NCI-H460 (cell line): ENCODE measurements around the gene HSF2BP. TPM values are rescaled to one million over a fixed set of nuclear protein-coding genes. Genes with fewer than 3 reads are reported as not detected.
"Not testable (repeated sequence)": the region's sequence is repeated elsewhere in the genome, so short reads cannot be mapped to it uniquely, and the experiment has no call there.

Source experiments
- DNase-seq: peaks from one replicate; pipeline ENCODE4 v3.0.0-alpha.2; 2016; ENCODE audit warnings: low read depth; ENCODE audit errors: extremely low read depth
- total RNA-seq: library from RNA; depleted of rRNA; stranded (reverse); fragments of >200 nt; shearing (Covaris generic); gene quantifications from 2 replicates; pipeline ENCODE4 v1.2.3, GENCODE V29; 2014

HSF2BP gene
- total RNA-seq, 1 experiment from 2014 or later = 1.1 TPM

GRCh38 chr21:43562451-43562850 is 96.8 kb downstream of the HSF2BP start:
- DNase-seq = not testable (repeated sequence)

DNA sequence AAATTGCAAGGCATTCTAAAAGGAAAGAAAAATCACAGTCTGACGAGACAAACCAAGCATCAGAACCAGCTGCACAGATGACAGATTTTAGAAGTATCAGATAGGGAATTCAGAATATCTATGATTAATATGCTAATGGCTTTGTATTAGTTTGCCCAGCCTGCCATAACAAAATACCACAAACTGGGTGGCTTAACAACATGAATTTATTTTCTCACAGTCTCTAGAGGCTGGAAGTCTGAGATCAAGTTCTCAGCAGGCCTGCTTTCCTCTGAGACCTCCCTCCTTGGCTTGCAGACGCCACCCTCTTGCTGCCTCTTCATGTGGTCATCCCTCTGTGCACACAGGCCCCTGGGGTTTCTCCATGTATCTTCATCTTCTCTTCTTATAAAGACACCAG is 118.7 kb downstream of the HSF2BP start:
- not testable (repeated sequence) for DNase-seq

- not testable (repeated sequence) for DNase-seq
These were observed 136.7 kb downstream of the HSF2BP start for GRCh38 chr21:43522495-43523131.

DNA sequence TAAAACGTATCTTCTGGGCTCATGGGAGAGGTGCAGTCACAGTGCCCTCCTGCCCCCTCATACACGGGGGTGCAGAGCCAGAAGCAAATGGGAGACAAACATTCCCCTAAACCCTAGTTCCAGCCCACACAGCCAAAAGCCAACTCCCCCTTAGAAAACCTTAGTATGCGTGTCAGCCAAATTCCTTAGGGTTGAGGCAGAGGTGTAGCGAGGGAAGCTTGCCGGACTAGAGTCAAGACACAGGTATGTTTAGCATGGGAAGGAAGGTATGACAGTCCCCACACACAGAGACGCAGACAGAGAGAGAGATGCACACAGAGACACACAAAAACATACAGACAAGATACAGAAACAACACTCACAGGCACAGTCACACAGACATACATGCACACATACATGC is 141.6 kb downstream of the HSF2BP start:
- DNase-seq = not testable (repeated sequence)

DNA sequence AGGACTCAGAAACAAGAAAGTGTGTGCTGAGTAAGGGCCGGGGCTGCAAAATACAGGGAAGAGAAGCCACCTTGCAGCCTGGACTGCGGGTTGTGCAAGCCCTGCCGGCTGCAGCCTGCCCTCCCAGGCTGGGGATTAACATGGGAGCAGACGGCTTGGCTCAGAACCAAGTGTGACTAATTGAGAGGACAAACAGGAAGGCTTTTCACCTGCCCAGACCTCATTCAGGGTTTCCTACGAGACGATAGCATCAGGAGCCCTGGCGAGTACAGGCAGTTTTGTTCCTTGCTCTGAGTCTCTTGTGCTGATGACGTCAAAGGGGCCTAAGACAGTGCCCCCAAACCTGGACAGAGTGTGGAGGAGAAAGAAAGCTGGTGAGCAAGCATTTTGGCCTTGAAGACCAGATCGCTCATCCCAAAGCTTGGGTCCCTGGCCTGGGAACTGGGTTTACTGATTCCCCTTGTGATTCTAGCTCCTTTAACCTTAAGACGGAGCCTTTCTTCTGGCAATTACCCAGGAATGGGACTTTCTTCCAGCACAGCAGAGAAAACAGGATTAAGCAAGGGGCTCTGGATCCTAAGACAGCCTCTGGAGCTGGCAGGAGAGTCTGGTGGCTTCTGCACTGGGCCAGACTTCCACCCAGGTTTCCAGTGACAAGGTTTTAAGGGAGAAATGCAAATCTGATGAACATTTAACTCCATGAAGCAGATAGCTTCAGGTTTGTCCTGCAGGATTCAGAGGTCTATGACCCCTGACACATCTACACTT is 142.2 kb downstream of the HSF2BP start:
- not testable (repeated sequence) for DNase-seq

DNA sequence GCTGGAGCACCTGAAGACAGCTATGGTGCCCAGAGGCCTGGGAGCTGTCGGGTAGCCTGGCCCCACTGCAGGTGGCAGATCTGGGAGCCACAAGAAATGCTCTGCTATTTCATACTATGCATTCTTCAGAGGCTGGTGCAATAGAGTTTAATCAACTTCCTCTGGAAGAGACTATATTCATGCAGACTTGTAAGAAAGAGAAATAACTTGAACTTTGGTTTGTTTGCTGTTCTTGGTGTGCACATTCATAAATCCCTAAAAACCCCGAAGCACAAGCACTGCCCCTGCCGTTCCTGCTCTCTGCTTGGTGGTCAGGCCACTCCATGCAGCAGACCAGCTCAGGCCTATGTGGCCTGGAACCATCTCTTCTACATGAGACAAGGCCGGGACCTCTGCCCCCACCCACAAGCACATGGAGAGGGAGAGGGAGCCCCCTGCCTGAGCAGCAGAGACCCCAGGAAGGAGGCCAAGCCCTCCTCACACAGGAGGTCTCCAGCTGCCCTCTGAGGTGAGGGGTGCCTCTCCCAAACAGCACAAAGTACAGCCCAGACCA is 142.9 kb downstream of the HSF2BP start:
- DNase-seq = not testable (repeated sequence)

- not testable (repeated sequence) for DNase-seq
These were observed 144.5 kb downstream of the HSF2BP start for GRCh38 chr21:43514834-43515233.

GRCh38 chr21:43513023-43513422 is 146.3 kb downstream of the HSF2BP start:
- not testable (repeated sequence) for DNase-seq

DNA sequence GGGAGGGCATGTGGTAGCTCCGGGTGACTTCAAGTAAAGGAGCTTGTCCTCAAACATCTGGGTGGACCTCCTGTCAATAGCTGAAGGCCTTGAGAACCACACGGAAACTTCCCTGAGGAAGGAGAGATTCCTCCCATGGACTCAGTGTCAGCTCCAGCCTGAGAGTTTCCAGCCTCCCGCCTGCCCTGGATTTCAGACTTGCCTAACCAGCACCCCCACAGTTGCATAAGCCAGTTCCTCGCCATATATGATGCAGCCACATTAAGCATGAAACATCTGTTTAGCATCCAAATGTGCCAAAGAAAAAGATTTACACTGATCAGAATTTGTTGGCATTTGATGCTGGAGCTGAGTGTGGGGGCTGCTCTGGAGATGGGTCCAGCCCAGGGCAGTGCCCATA is 148.1 kb downstream of the HSF2BP start:
- not testable (repeated sequence) for DNase-seq

GRCh38 chr21:43510669-43511068 is 148.6 kb downstream of the HSF2BP start:
- not testable (repeated sequence) for DNase-seq

DNA sequence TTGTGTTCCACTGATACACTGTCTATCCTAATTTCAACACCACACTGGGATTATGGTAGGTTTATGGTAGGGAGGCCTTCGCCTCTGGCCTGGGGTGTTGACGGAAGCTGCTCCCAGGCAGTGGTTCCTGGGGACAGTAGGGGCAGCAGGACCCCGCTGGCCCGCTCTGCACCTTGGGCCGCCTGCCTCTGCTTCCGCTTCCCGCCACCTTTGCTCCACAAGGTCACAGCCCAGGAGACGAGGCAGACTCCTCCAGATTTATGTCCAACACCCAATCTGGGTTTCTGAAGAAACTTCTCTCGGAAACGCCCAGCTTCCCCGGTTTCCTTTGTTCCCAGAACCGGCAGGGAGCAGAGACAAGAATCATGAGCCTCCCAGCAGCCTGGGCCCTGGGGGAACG is 155.4 kb downstream of the HSF2BP start:
- DNase-seq = not testable (repeated sequence)

DNA sequence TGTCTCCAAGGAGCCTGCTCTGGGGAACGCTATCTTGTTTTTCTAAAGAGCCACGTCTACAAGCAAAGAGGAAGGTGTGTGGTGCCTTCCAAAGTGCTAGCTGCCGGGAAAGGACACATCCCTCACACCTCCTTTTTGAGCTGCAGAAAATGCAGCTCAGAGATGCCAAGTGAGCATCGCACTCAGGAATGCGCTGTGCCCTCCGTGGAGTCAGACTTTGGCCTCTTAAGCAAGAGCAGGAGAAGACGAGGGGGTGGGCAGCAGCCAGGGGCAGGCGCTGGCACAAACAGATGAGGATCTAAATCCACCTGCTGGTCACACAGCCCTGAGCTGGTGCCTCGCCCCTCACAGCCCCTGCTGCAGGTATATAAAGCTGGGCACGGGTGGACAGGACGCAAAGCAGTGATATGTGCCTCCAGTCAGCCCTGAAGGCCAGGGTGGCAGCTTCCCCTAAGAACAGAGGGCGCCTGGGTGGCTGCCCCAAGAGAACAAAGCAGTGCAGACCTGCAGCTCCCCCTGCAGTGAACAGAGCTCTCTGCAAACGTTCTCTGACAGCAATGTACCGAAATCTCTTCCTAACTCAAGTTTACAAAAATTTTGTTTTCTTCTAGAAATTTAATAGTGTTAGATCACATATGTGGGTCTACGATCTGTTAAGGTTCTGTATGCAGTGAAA is 156.1 kb downstream of the HSF2BP start:
- not testable (repeated sequence) for DNase-seq

GRCh38 chr21:43502407-43503071 is 156.7 kb downstream of the HSF2BP start:
- not testable (repeated sequence) for DNase-seq

GRCh38 chr21:43498924-43499323 is 160.4 kb downstream of the HSF2BP start:
- DNase-seq = not testable (repeated sequence)

DNA sequence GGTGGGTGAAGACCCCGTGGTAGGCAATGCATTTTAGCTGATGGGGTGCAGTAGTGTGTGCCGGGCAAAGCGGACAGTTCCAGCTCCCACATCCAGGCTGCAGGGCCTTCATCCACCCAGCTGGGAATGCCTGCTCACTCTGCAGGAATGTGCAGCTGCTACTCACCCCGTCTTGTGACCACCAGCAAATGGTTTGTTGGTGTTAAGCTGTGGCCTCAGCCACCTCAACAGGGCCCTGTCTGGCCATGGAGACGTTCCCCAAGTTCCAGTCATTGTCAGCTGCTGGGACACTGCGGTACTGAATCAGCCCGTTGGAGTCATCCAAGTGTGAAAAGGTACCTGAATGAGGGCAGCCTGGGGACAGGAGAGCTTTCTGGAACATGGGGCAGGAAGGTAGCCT is 161.2 kb downstream of the HSF2BP start:
- not testable (repeated sequence) for DNase-seq

DNA sequence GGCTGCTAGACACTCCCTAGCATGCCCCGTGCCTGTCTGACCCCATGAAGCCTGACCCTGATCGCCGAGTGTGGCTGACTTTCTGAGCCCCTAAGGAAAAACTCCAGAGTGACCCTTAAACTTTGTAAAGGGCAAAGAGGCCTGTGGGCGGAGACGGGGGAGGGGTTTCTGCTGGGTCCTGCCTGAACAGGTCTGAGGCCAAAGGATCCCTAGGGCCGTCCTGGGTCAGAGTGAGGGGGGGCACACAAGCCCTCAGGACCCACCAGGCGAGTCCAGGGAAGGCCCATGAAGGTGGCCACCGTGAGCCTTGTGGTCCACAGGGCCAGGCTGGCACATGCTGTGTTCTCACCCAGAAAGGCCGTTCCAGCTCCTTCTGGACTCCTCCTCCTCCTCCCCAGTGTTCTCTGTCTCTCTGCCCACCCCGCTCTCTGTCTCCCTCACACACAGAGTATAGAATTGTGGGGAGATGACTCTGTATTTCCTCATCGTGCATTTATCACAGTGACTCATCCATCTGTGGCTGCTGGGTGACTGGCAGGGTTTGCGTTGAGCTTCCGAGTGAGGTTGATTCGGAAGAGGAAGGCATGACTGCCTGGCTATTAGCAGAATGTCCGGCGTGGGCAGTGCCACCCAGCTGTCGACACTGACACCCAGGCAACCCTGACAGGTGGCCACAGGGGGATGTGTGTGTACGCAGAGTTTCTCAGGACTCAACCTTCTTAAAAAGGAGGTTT is 164.8 kb downstream of the HSF2BP start:
- DNase-seq = not testable (repeated sequence)

DNA sequence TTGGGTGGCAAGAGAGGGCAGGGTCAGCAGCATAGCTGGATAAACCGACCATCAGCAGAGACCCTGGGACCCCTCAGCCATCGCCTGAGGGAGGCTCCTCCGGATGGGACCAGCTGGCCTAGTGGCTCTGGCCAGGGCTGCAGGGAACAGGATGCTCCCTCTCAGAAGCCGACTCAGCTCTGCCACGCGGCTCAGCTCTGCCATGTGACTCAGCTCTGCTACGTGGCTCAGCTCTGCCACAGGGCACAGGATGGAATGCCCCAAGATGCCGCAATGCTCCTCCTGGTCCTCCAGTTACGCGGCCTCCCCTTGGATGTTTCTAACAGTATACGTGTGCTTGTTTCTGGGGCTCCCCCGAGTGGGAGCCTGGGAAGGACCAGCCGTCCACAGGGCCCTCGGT is 165.8 kb downstream of the HSF2BP start:
- DNase-seq = not testable (repeated sequence)

DNA sequence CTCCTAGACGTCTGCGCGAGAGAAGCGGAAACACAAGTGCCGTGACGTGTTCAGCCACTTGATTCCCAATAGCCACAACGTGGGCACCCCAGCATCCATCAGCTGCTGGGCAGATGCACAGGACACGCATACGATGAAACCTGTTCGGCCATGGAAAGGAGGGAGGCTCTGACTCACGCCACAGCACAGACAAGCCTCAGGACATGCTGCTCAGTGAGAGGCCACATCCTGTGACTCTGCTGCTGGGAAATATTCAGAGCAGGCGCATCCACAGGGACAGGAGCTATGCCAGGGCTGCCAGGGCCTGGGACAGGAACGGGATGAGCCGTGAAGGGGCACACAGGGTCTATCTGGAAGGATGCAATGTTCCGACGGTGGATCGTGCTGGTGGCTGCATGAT is 171.1 kb downstream of the HSF2BP start:
- DNase-seq = not testable (repeated sequence)

- not testable (repeated sequence) for DNase-seq
These were observed 173.2 kb downstream of the HSF2BP start for GRCh38 chr21:43486051-43486450.

GRCh38 chr21:43485016-43485415 is 174.3 kb downstream of the HSF2BP start:
- DNase-seq = not testable (repeated sequence)
